ENCODE measurements around the gene TRPM3. TPM values are rescaled to one million over a fixed set of nuclear protein-coding genes. Genes with fewer than 3 reads are reported as not detected.

Gene TRPM3
- polyA plus RNA-seq, 3 donors = not detected

GRCh38 chr9:70940605-70941004, 180.8 kb downstream of the TRPM3 start:
- H3K9me3 ChIP-seq (replicated peaks in 1 of 2; ENCODE audit: control insufficient read depth in 1 of 2, insufficient read depth in 1 of 2, low read length in 2 of 2) = no peaks in the 10 kb centered on the region
- Mint-ChIP-seq H3K9me3 (no peaks in the 10 kb centered on the region), H3K36me3 (no peaks in the 10 kb centered on the region), H3K4me1 (no peaks in the 10 kb centered on the region), H3K4me3 (no peak overlapping the region), H3K27ac (no peak overlapping the region), H3K27me3 (ENCODE audit: low read depth in 3 of 3) (peaks cover 0 to 3% (median under 1%) of the 10 kb centered on the region in 3 donors)
- no peaks in the 10 kb centered on the region for H3K27me3 ChIP-seq (ENCODE audit: control insufficient read depth in 2 of 2, insufficient read depth in 2 of 2, low read length in 2 of 2)
- no peaks in the 10 kb centered on the region for H3K36me3 ChIP-seq (replicated peaks in 1 of 2; ENCODE audit: control insufficient read depth in 1 of 2, insufficient read depth in 2 of 2, low read length in 2 of 2)
- H3K9ac ChIP-seq (ENCODE audit: insufficient read depth, low read length, poor library complexity, severe bottlenecking) = no peak overlapping the region
- WGBS (ENCODE audit: insufficient coverage) = 55% methylated on average over 1 of the region's 2 CpGs
- intact Hi-C loops (cut with micrococcal nuclease) = no loop called here
- H2AFZ ChIP-seq (ENCODE audit: insufficient read depth, low read depth, low read length, poor library complexity, severe bottlenecking) = no peak overlapping the region
- no peaks in the 10 kb centered on the region for H4K20me1 ChIP-seq (ENCODE audit: insufficient read depth, low read length)
- H3K27ac ChIP-seq (ENCODE audit: low read depth in 1 of 2, low read length in 2 of 2) = no peak overlapping the region
- no peak for DNase-seq
- H3K4me2 ChIP-seq (replicated peaks; ENCODE audit: extremely low read depth, low read length, poor library complexity, severe bottlenecking) = no peak overlapping the region
- no peaks in the 10 kb centered on the region for H3K79me2 ChIP-seq (ENCODE audit: insufficient read depth, low read length)
- H3K4me1 ChIP-seq (ENCODE audit: control insufficient read depth in 1 of 2, insufficient read depth in 2 of 2, low read length in 2 of 2) = no peaks in the 10 kb centered on the region
- no peak overlapping the region for H3K4me3 ChIP-seq (replicated peaks in 1 of 3; ENCODE audit: low read depth in 2 of 3, low read length in 3 of 3)
- TF ChIP-seq, protein P1, sequence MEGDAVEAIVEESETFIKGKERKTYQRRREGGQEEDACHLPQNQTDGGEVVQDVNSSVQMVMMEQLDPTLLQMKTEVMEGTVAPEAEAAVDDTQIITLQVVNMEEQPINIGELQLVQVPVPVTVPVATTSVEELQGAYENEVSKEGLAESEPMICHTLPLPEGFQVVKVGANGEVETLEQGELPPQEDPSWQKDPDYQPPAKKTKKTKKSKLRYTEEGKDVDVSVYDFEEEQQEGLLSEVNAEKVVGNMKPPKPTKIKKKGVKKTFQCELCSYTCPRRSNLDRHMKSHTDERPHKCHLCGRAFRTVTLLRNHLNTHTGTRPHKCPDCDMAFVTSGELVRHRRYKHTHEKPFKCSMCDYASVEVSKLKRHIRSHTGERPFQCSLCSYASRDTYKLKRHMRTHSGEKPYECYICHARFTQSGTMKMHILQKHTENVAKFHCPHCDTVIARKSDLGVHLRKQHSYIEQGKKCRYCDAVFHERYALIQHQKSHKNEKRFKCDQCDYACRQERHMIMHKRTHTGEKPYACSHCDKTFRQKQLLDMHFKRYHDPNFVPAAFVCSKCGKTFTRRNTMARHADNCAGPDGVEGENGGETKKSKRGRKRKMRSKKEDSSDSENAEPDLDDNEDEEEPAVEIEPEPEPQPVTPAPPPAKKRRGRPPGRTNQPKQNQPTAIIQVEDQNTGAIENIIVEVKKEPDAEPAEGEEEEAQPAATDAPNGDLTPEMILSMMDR (IDR thresholded peaks at IDR 0.05) = no peak

DNA sequence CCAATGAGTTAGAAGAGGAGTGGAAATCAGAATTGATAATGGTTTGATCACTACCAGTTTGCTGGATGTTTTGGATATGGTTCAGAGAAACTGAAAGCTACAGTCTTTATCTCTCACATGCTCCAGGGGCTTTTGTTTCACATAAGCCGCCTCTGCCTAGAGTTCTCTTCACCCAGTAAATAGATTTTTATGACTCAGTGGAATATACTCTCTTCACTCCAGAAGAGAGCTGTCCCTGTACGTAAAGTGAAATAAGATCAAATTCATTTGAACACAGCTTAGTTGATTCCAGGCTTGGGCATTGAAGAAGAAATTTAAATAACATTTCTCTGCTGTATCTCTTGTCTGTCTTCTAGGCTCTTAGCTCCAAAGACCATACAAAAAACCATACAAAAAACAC, 184.9 kb downstream of the TRPM3 start:
- WGBS (ENCODE audit: insufficient coverage) = no CpG with 5 or more reads among the region's 2 CpGs
- peaks cover 0 to 5% (median 0%) of the 10 kb centered on the region in 3 donors for H3K27me3 Mint-ChIP-seq (ENCODE audit: low read depth in 3 of 3)

More for the DNA sequence above, 184.9 kb downstream of the TRPM3 start:
- Mint-ChIP-seq H3K9me3 (no peaks in the 10 kb centered on the region), H3K36me3 (no peaks in the 10 kb centered on the region), H3K27ac (no peak overlapping the region), H3K4me3 (no peak overlapping the region), H3K4me1 (no peaks in the 10 kb centered on the region)
- H3K9me3 ChIP-seq (replicated peaks in 1 of 2; ENCODE audit: control insufficient read depth in 1 of 2, insufficient read depth in 1 of 2, low read length in 2 of 2) = no peaks in the 10 kb centered on the region
- H3K9ac ChIP-seq (ENCODE audit: insufficient read depth, low read length, poor library complexity, severe bottlenecking) = no peak overlapping the region
- H4K20me1 ChIP-seq (ENCODE audit: insufficient read depth, low read length) = no peaks in the 10 kb centered on the region
- no peak overlapping the region for H3K4me2 ChIP-seq (replicated peaks; ENCODE audit: extremely low read depth, low read length, poor library complexity, severe bottlenecking)
- TF ChIP-seq, protein P1 (IDR thresholded peaks at IDR 0.05) = no peak
- no peaks in the 10 kb centered on the region for H3K79me2 ChIP-seq (ENCODE audit: insufficient read depth, low read length)
- H2AFZ ChIP-seq (ENCODE audit: insufficient read depth, low read depth, low read length, poor library complexity, severe bottlenecking) = no peak overlapping the region
- H3K36me3 ChIP-seq (replicated peaks in 1 of 2; ENCODE audit: control insufficient read depth in 1 of 2, insufficient read depth in 2 of 2, low read length in 2 of 2) = no peaks in the 10 kb centered on the region
- H3K4me3 ChIP-seq (replicated peaks in 1 of 3; ENCODE audit: low read depth in 2 of 3, low read length in 3 of 3) = no peak overlapping the region
- intact Hi-C loops (cut with micrococcal nuclease) = no loop called here
- H3K27ac ChIP-seq (ENCODE audit: low read depth in 1 of 2, low read length in 2 of 2) = no peak overlapping the region
- no peaks in the 10 kb centered on the region for H3K4me1 ChIP-seq (ENCODE audit: control insufficient read depth in 1 of 2, insufficient read depth in 2 of 2, low read length in 2 of 2)
- H3K27me3 ChIP-seq (ENCODE audit: control insufficient read depth in 2 of 2, insufficient read depth in 2 of 2, low read length in 2 of 2) = no peaks in the 10 kb centered on the region
- no peak for DNase-seq

Measured in CD14-positive monocyte (primary cell).